Stimulated activated CD8-positive, alpha-beta memory T cell treated with anti-CD3 and anti-CD28 coated beads, Interleukin-15, amount 100 ng/mL, for 1 hour (primary cell): Measurements from ENCODE around the gene LRTM2.
A peak's percentile ranks its signal among the peaks of the same experiment; 100 is the strongest.

ENCODE experiments used
- DNase-seq: peaks from one replicate; pipeline ENCODE4 v3.0.0-alpha.2; 2020; ENCODE audit warnings: low read depth

The LRTM2 gene

GRCh38 chr12:1797991-1798640 lies 22.2 kb upstream of the LRTM2 start:
- DNase-seq, result no peak

DNA sequence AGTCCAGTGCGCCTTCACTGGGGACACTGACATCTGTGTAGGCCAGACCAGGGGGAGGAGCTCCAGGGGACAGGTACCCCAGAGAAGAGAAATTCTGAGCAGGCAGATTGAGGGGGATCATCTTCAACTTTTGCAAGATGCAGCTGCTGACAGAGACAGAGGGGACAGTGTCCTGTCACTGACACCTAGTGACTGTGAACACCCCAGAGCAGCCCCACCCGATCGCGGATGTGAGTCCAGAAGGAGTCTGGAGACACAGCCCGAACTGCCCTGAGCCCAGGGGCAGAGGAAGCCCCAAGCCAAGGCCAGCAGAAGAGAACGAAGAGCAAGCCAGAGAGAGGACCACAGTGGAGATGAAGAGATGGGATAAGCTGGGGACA lies 21.7 kb upstream of the LRTM2 start:
- no peak for DNase-seq

DNA sequence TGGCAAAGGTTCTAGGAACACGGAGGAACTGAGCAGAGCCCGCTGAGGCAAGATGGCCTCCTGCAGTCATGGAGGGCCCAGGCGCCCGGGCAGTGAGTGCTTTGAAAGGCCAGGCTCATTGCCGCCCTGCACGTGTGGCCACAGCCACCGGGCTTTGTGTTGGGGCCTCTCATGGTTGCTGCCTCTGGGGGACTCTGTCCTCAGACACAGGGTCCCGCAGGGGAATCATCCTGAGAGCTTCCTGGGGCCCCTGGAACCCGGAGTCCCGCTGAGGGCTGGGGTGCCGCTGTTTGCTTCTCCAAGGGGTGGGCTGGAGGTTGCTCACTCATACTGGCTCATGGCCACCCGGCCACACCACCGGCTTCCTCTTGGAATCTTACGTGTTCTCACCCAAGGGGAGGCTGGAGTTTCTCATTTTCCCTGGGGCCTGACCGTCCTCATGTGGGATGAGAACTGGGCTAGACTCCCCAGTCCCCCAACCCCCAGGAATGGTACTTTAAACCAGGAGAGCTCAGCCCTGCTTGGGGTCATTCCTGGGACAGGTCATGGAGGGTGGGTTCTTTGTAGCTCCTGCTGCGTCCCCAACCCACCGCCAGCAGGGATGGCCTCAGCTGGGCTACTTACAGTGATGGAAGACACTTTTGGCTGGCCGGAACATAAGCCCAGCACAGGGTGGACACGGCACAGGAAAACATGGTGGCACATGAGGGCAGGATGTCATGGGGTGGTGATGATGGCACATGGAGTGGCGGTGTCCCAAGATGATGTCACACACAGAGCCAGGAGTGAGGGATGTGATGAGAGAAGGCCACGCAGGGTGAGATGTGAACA lies 21.1 kb upstream of the LRTM2 start:
- DNase-seq, result no peak

DNA sequence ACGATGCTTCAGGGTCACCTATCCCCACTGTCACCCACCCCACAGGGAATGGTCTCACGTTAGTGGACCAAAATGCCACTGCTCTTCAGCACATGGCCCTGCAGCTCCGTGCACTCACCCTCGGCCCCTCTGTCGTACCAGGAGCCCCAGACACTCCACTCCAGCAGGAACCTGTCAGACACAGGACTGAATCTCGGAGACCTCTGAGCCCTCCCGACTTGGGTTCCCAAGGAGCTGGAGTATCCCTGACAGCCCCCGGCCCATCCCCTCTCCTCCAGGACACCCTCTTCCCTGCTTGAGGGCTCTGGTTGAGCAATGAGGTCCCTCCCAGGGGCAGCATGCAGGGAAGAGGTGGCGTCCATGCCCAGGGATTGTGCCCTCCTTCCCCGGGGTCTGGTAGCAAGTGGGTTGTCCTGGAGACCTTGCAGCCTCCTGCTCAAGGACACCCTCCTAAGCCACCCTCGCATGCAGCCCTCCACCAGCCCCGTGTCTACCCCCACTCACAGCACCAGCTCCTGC lies 20.4 kb upstream of the LRTM2 start:
- no peak for DNase-seq

DNA sequence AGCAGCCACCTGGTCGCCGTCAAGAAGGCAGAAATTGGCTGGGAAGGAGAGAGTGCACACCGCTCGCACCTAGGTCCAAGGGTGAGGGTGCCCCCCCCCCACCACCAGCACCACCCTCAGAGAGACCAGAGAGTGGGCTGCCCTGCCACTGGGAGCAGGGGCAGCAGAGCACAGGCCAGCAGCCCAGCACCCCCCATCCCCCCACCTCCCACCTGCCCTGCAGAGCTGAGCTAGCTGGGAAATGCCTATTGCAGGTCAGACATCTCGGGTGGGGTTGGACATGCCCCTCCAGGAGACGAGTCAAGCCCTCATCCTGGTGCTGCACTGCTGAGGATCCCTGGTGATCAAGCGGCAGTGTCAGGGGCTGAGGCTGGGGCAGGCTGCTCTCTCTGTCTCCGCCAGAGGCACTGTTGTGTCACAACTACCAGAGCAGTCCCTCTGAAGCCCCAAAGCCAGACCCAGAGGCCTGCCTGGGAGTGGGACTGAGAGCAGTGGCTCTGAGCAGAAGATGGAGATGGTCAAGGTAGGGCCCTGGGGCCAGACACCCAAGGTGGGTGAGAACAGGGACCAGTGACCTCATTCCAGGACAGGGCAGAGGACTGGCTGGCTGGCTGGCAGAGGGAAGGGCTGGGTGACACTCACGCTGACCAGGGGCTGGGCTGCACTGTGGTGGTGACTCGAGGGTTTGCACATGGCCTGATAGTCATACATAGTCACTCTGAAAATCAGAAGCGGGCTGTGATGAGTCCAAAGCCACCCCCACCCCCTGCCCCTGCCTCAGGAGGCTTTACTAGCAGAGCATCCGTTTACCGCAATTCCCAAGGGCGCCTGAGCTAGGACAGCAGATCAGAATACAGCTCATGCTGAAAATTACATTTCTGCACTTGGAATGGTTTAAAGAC lies 19.7 kb upstream of the LRTM2 start:
- no peak for DNase-seq

DNA sequence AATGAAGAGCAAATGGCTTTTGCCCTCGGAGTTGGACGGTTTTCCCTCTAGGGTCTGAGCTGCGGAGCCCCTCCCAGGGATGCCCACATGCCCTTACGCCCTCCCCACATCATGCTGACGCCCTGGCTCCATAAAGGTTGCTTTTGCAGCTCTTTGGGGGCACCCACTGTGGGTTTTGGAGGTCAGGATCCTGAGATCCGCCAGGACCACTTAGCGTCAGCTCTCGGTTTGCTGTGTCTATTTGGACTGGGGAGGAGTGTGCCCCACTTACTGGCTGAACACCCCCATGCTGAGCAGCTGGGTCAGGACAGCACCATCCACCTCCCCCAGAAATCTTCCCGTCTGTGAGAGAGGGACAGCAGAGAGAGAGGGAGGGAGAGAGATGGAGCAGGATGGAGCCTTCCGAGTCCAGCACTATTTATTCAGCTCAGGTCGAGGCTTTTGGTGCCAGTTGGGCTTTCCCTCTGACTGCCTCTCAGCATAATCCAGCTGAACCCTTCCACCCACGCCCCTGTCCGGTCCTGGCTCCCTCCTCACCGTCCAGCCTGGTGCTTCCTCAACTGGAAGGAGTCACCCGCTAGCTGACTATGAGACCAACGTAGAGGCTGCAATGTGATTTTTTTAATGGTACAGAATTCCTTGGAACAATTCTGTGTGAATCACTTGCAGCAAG lies 18.9 kb upstream of the LRTM2 start:
- DNase-seq, result no peak

DNA sequence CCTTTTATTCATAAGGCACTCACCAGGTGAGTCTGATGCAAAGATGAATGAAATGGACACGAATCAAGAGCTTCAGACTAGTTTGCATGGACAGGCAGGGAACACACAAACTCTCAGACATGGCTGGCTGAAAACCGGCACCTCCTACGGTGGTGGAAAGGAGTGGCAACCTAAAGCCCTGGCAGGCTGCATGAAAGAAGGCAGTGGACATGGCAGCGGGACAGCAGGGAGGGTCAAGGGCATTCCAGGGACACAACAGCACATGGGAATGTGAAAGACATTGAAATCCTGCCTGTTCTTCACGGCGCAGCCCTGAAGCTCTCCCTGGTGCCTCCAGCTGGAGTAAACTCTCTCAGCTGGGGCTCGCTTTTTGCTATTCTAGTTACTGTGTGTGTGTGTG lies 16.6 kb upstream of the LRTM2 start:
- DNase-seq, result no peak

DNA sequence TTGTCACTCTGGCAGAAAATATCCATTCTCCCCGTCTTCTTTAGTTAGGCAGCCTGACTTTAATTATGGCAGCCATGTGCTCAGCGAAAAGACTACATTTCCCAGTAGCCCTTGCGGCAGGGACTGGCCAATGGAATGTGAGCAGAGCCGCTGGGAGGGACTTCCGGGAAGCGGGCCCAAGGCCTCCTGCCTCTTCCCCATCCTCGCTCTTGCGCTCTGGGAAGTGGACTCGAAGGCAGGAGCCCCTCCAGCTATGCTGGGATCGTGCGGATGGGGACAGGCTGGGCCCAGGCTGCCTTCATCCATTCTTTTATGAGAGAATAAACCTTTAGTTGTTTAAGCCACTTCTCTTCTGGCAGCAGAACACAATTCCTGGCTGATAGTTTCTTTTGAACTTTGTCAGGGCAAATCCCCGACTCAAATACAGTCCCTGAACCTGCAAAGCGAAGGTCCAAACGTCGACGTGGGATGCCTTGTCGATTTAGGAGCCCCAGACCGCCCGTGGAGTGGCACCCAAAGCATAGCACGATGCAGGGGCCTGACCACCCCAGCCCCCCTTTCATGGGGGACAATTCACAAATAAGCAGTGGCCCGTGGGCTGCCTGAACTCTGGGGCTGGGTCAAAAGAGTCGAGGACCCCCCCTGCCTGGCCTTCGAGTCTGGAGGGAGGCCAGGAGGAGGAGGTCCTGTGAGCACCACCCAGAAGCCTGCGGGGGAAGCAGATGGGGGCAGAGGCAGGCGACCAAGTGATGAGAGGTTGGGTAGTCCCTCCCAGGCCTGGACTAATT lies 15.6 kb upstream of the LRTM2 start:
- DNase-seq, result peak; percentile 75

- no peak for DNase-seq
Observed at GRCh38 chr12:1805441-1806081, 14.8 kb upstream of the LRTM2 start.

- DNase-seq, result no peak
Observed at GRCh38 chr12:1806301-1807086, 13.9 kb upstream of the LRTM2 start.

- DNase-seq, result no peak
Observed at GRCh38 chr12:1807087-1807860, 13.1 kb upstream of the LRTM2 start.

DNA sequence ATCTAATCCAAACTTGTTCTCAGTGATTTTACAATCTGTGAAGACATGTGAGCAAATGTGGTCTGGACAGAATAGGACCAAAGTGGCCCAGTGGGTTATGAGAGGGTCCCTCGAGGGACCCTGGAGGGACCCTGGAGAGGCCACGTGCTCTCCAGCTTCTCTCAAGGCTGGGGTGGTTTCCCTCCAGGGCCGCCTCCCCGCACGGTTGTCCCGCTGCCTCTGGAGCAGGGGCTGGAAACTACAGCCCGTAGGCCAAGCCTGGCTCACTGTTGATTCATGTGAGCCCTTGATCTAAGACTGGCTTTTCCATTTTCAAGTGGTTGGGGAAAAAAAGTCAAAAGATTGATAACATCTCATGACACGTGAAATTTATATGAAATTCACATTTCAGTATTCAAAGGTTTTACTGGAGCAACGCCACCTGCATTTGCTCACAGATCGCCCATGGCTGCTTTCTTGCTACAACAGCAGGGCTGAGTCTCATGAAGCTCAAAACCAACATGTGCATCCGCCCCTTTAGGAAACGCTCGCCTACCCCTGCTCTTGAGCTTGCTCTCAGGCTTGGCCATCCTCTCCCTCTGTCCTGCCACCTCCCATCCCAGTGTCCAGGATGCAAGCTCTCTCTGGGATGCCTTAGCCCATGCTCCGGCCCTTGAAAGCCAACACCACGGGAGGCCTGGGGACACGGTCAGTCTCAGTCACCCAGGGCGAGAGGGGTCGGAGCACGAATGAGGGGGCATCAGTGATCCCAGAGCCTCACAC lies 12.1 kb upstream of the LRTM2 start:
- no peak for DNase-seq

GRCh38 chr12:1808798-1809480 lies 11.4 kb upstream of the LRTM2 start:
- DNase-seq, result no peak

- DNase-seq, result no peak
Observed at GRCh38 chr12:1809591-1810190, 10.7 kb upstream of the LRTM2 start.

DNA sequence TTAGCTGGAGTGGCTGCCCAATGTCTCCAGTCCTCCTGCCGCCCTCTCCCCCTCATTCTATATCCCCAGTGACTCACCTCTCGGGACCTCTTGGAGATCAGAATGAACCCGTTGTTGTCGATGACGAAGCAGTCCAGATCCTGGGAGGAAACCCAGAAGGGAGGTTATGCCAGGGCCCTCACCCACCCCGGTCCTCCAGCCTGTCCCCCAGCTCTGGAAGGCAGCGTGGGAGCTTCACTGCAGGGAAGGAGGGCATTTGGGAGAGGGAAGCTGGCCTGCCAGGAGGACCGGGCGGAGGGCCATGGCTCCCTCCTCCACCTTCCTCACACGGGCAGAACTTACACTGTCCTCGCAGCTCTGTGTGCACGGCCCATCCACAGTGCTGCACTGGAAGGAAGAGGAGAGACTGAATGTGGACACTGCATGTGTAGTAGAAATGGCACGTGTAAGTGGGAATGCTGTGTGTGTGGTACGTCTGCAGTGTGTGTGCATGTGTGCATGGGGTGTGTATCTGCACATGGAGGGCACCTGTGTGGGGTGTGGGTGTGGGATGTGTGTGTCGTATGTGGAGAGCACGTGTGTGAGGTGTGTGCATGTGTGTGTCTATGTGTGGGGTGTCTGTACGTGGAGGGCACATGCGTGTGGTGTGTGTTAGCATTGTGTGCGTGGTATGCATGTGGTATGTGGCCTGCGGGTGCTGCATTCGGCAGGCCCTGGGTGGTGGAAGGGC lies 10.0 kb upstream of the LRTM2 start:
- no peak for DNase-seq

DNA sequence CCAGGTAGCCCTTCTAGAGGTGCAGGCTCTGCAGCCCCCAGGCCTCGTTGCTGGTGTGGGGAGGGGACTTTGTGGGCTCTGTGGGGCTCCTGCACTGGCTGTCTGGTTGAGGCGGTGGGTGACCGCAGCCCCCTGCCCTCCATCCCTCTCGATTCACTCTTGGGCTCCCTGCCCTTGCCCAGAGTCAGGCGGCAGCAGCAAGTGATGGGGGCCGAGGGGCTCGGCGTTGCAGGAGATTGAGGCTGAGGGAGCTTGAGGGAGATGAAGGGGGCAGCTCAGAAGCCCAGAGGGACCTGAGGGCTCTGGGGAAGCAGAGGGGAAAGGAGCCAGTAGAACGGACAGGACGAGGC lies 9.5 kb upstream of the LRTM2 start:
- DNase-seq, result no peak
